Effector memory CD8-positive, alpha-beta T cell (primary cell): ENCODE results near the gene HM13.
"Not testable (repeated sequence)": the region's sequence is repeated elsewhere in the genome, so short reads cannot be mapped to it uniquely, and the experiment has no call there.

Experiments
- ATAC-seq: fragments of 150-1000 bp; cut with Tn5 transposase; replicated peaks from 2 replicates; pipeline ENCODE4 v1.10.0; 2021; ENCODE audit warnings: mild to moderate bottlenecking, moderate library complexity
- DNase-seq, 3 experiments: peaks; one replicate each; pipeline ENCODE4 v3.0.0; 2021
- H3K27ac Mint-ChIP-seq, 2 donors: one replicate each; pipeline ENCODE4 v1.8.0; 2022; ENCODE audit warnings: mild to moderate bottlenecking in 2 of 2, mixed read lengths in 2 of 2, moderate library complexity in 2 of 2
- H3K27me3 Mint-ChIP-seq, 2 donors: one replicate each; pipeline ENCODE4 v1.8.0; 2022; ENCODE audit warnings: mixed read lengths in 2 of 2
- H3K36me3 Mint-ChIP-seq: one replicate; pipeline ENCODE4 v1.8.0; 2022; ENCODE audit warnings: mild to moderate bottlenecking, moderate library complexity, mixed read lengths; ENCODE audit not compliant: insufficient read depth
- H3K4me1 Mint-ChIP-seq, 2 donors: one replicate each; pipeline ENCODE4 v1.8.0; 2022; ENCODE audit warnings: low read depth in 2 of 2, mixed read lengths in 2 of 2
- H3K4me3 Mint-ChIP-seq, 2 donors: one replicate each; pipeline ENCODE4 v1.8.0; 2022; ENCODE audit warnings: mild to moderate bottlenecking in 2 of 2, mixed read lengths in 2 of 2, moderate library complexity in 2 of 2
- H3K9me3 Mint-ChIP-seq, 2 donors: one replicate each; pipeline ENCODE4 v1.8.0; 2022; ENCODE audit warnings: mixed read lengths in 2 of 2

Gene HM13

DNA sequence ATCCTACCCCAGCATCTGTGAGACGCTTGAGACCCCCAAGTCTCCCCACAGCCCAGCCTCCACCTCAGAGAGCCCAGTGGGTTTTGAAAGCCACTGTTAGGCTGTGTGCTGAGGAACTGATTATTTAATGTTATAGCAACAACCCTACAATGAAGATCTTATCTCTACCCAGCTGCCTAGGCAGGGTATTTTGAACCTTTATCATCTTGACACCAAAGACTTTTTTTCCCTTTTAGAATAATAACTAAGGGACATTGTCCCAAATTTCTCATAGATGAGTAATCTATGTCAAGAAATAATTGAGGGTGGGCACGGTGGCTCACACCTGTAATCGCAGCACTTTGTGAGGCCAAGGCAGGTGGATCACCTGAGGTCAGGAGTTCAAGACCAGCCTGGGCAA is 26.2 kb downstream of the HM13 start:
- H3K4me3 Mint-ChIP-seq, result no peak overlapping the region
- no peak for DNase-seq
- no peak for ATAC-seq
- H3K9me3 Mint-ChIP-seq, result no peaks in the 10 kb centered on the region
- H3K36me3 Mint-ChIP-seq, result peaks cover 42% of the 10 kb centered on the region
- no peaks in the 10 kb centered on the region for H3K27me3 Mint-ChIP-seq
- peaks cover 17 to 22% of the 10 kb centered on the region in 2 donors for H3K4me1 Mint-ChIP-seq
- H3K27ac Mint-ChIP-seq, result no peak overlapping the region

DNA sequence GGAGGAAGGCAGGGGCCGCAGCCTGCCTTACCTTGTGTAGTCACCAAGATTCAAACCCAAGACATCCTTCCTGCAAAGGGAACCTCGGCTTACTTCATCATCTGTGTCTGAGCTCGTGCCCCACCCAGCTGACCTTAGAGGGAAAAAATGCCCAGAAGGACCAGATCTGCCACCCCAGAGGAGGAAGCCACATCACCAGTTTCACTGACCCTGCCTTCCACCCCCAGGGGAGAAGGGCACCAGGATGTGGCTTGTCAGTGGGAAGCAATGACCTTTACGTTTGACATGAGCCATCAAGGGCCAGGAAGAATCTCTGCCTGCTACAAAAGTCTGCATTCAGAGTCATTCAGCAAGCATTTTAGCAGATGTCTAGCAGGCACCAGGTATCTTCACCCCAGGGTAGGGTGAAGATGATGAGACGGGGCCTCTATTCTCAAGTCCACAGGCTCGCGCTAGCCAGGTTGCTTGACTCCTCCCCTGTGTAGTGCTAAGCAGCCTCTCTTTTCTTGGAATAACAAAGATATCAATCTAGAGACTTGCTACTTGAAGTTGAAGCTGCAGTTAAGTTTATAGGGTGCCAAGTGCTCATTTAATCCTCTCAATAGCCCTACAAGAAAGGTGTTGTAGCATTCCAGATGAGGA is 28.1 kb downstream of the HM13 start:
- H3K4me1 Mint-ChIP-seq, result peaks cover 8 to 17% of the 10 kb centered on the region in 2 donors
- H3K4me3 Mint-ChIP-seq, result no peak overlapping the region
- H3K36me3 Mint-ChIP-seq, result peaks cover 50% of the 10 kb centered on the region
- H3K27me3 Mint-ChIP-seq, result no peaks in the 10 kb centered on the region
- no peak for DNase-seq
- ATAC-seq, result no peak
- H3K9me3 Mint-ChIP-seq, result no peaks in the 10 kb centered on the region
- H3K27ac Mint-ChIP-seq, result peak overlapping the region; percentile 49 to 87

DNA sequence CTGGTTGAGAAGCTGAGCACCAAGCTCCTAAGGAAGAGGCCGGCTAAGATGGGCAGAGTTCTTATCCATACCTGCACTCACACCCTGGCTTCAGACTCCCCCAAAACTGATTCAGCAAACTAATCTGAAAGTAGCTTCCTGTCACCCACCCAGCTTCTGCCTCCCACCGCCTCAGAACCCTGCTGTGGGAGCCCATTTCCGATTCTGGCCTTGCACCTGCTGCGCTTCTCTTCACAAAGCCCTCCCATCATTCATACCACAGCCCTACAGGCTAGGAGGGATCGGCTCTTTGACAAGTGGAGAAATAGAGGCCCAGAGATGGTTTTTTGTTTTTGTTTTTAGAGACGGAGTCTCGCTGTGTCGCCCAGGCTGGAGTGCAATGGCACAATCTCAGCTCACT is 28.7 kb downstream of the HM13 start:
- peaks cover 7 to 12% of the 10 kb centered on the region in 2 donors for H3K4me1 Mint-ChIP-seq
- no peak overlapping the region for H3K4me3 Mint-ChIP-seq

DNA sequence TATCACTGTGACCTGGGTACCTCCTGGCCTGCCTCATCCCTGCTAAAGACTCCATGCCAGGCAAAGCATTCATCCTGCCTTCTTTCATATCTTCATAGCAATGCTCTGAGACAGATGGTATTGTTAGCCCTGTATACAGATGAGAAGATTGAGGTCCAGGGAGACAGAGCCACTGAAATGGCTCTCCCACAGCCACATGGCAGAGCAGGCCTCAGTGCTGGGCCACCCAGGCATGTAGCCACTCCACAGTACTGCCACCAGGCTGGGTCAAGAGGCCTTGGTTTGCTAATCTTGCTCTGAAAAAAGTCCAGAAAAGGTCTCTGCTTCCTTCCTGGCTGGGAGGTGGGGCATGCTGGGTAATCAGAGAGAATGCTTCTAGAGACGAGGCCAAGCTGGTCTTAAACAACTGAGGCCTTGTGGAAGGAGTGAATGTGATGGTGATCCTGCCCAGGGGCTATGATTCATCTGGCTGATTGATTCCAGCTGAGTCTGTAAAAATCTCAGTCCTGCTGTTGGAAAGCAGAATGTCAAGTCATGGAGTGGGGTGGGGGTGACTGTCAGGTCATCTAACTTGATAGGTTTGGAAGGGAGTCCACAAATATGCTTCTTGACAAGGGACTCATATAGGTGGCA is 29.8 kb downstream of the HM13 start:
- peaks cover 13 to 16% of the 10 kb centered on the region in 2 donors for H3K4me1 Mint-ChIP-seq
- H3K9me3 Mint-ChIP-seq, result no peaks in the 10 kb centered on the region
- H3K27ac Mint-ChIP-seq, result peak overlapping the region in 1 of 2 donors; percentile 45
- ATAC-seq, result no peak
- no peak for DNase-seq
- peaks cover 53% of the 10 kb centered on the region for H3K36me3 Mint-ChIP-seq
- no peaks in the 10 kb centered on the region for H3K27me3 Mint-ChIP-seq
- H3K4me3 Mint-ChIP-seq, result no peak overlapping the region

More for the DNA sequence above, 28.7 kb downstream of the HM13 start:
- peaks cover 54% of the 10 kb centered on the region for H3K36me3 Mint-ChIP-seq
- ATAC-seq (no peak), DNase-seq (no peak)
- no peaks in the 10 kb centered on the region for H3K9me3 Mint-ChIP-seq
- H3K27me3 Mint-ChIP-seq, result no peaks in the 10 kb centered on the region
- peak overlapping the region in 1 of 2 donors; percentile 87 for H3K27ac Mint-ChIP-seq

GRCh38 chr20:31544600-31544999 is 30.4 kb downstream of the HM13 start:
- Mint-ChIP-seq H3K27ac (peak overlapping the region in 1 of 2 donors; percentile 45), H3K9me3 (no peaks in the 10 kb centered on the region), H3K36me3 (peaks cover 51% of the 10 kb centered on the region), H3K4me1 (peaks cover 13 to 15% of the 10 kb centered on the region in 2 donors), H3K4me3 (no peak overlapping the region), H3K27me3 (no peaks in the 10 kb centered on the region)
- DNase-seq (no peak), ATAC-seq (no peak)

- peaks cover 13 to 17% of the 10 kb centered on the region in 2 donors for H3K4me1 Mint-ChIP-seq
- ATAC-seq, DNase-seq, H3K27me3 Mint-ChIP-seq, H3K4me3 Mint-ChIP-seq, H3K9me3 Mint-ChIP-seq: not testable (repeated sequence)
- peaks cover 54% of the 10 kb centered on the region for H3K36me3 Mint-ChIP-seq
- peak overlapping the region; percentile 4 to 97 for H3K27ac Mint-ChIP-seq
Observed at GRCh38 chr20:31545621-31546040, 31.4 kb downstream of the HM13 start.

DNA sequence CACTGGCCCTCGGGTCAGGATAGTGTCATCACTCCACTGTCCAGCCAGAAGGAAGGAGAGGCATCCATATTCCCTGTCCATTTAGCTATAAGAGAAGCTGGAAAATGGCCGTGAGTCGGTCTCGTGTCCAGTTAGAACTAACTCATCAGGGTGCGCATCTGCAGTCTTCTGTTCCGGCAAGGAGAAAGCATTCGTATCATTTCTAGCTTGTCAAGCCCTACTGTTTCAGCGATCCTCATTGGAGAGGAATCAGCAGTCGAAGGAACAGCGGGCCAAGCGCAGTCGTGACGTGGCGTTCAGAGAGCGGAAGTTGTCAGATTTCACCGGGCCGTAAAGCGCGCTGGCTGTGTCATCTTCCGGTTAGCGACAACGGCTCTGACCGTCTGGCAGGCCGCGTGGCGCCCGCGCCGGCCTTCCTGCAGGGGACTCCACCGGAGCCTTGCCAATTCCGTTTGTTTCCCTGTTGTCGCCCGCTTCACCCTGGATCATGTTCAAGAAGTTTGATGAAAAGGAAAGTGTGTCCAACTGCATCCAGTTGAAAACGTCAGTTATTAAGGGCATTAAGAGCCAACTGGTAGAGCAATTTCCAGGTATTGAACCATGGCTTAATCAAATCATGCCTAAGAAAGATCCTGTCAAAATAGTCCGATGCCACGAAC is 32.9 kb downstream of the HM13 start:
- peak overlapping the region; percentile 78 to 89 for H3K4me3 Mint-ChIP-seq
- peaks cover 61% of the 10 kb centered on the region for H3K36me3 Mint-ChIP-seq
- peak; percentile 91 for ATAC-seq
- H3K9me3 Mint-ChIP-seq, result no peaks in the 10 kb centered on the region
- peaks cover 13 to 17% of the 10 kb centered on the region in 2 donors for H3K4me1 Mint-ChIP-seq
- H3K27me3 Mint-ChIP-seq, result no peaks in the 10 kb centered on the region
- H3K27ac Mint-ChIP-seq, result peak overlapping the region; percentile 96 to 97
- DNase-seq, result peak; percentile 70 to 77 (median 75)

DNA sequence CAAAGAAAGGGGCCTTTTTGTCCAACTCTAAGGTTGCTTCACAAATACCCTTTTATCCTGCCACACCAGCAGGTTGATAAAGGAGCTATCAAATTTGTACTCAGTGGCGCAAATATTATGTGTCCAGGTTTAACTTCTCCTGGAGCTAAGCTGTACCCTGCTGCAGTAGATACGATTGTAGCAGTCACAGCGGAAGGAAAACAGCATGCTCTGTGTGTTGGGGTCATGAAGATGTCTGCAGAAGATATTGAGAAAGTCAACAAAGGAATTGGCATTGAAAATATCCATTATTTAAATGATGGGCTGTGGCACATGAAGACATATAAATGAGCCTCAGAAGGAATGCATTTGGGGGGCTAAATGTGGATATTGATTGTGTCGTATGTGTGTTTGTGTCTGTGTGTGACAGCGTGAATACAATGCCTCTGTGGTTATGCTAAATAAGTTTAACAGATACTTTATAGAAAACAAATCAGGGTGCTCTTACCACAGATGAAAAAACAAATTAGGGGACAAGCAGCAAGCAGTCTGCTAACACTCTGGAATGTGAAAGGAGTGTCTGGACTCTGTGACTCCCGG is 33.6 kb downstream of the HM13 start:
- H3K27me3 Mint-ChIP-seq, result no peaks in the 10 kb centered on the region
- peak overlapping the region; percentile 96 to 97 for H3K27ac Mint-ChIP-seq
- no peaks in the 10 kb centered on the region for H3K9me3 Mint-ChIP-seq
- H3K36me3 Mint-ChIP-seq, result peaks cover 58% of the 10 kb centered on the region
- peaks cover 13 to 17% of the 10 kb centered on the region in 2 donors for H3K4me1 Mint-ChIP-seq
- peak overlapping the region; percentile 78 to 89 for H3K4me3 Mint-ChIP-seq
- ATAC-seq (no peak), DNase-seq (no peak)

GRCh38 chr20:31548820-31549512 is 34.7 kb downstream of the HM13 start:
- H3K9me3 Mint-ChIP-seq, result no peaks in the 10 kb centered on the region
- no peak for DNase-seq
- peaks cover 59% of the 10 kb centered on the region for H3K36me3 Mint-ChIP-seq
- peak overlapping the region; percentile 96 to 97 for H3K27ac Mint-ChIP-seq
- ATAC-seq, result no peak
- H3K27me3 Mint-ChIP-seq, result no peaks in the 10 kb centered on the region
- peaks cover 13 to 17% of the 10 kb centered on the region in 2 donors for H3K4me1 Mint-ChIP-seq
- peak overlapping the region in 1 of 2 donors; percentile 89 for H3K4me3 Mint-ChIP-seq

DNA sequence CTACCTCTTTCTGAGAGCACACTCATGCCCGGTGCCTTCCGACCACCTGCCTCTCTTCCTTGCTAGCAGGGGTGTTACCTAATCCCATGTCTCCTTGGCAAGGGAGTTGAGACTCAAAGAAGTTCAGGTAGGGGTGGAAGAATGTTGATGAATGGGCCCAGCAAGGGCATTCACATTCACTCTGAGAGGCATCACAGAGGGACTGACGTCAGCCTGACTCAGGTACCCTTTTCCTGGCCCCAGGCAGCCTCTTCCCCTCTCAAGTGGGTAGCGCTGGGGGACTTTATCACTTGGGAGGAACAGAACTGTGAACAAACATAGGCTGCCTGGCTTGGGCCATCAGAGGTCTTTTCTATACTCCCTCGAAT is 35.3 kb downstream of the HM13 start:
- ATAC-seq (no peak), DNase-seq (no peak)
- peak overlapping the region in 1 of 2 donors; percentile 23 for H3K27ac Mint-ChIP-seq
- peaks cover 63% of the 10 kb centered on the region for H3K36me3 Mint-ChIP-seq
- no peaks in the 10 kb centered on the region for H3K9me3 Mint-ChIP-seq
- H3K27me3 Mint-ChIP-seq, result no peaks in the 10 kb centered on the region
- peaks cover 13 to 17% of the 10 kb centered on the region in 2 donors for H3K4me1 Mint-ChIP-seq
- H3K4me3 Mint-ChIP-seq, result no peak overlapping the region

- H3K4me3 Mint-ChIP-seq, result peak overlapping the region in 1 of 2 donors; percentile 3
- no peaks in the 10 kb centered on the region for H3K27me3 Mint-ChIP-seq
- peaks cover 64% of the 10 kb centered on the region for H3K36me3 Mint-ChIP-seq
- H3K4me1 Mint-ChIP-seq, result peaks cover 13 to 17% of the 10 kb centered on the region in 2 donors
- H3K9me3 Mint-ChIP-seq, result no peaks in the 10 kb centered on the region
- peak overlapping the region; percentile 16 to 23 for H3K27ac Mint-ChIP-seq
- DNase-seq (no peak), ATAC-seq (no peak)
Observed at GRCh38 chr20:31550099-31550498, 35.9 kb downstream of the HM13 start.

DNA sequence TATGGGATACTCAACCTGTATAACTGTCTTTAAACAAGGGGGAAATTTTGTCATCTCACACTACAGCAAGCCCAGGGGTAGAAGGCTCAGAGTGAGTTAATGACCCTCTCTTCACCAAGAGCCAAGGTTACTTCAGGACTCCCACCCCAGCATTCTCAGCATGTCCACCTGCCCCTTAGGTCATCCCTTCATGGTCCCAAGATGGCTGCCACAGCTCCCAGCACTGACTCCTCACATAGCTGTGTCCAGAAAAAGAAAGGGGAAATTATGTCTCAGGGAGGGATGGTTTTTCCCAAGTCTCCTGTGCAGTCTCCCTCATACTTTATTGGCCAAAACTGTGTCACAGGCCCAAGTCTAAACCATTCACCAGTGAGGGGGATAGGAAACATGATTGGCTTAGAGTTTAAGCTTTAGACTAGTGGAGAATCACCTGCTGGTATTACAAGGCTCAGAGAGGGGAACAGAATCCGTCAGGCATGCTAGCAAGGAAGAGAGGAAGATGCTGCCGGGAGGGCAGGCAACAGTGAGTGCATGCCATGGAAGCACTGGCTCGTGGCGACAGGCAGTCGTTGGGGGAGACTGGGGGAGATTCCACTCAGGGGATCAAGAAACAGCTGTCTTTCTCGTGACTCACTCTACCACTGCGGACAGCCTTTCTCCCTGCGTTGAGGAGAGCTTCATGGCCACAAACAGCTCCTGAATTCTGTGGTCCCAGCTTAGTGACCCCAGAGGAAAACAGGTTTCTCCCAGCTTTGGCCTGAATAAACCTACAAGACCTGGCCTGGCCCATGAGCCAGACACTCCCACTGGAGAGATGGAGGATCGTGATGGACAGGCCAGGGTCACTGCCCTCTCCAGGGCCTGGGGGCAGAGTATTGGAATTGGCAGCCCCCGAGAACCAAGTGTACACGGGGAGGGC is 37.2 kb downstream of the HM13 start:
- no peak overlapping the region for H3K4me3 Mint-ChIP-seq
- DNase-seq, result no peak
- H3K36me3 Mint-ChIP-seq, result peaks cover 58% of the 10 kb centered on the region
- peaks cover 13 to 17% of the 10 kb centered on the region in 2 donors for H3K4me1 Mint-ChIP-seq
- no peaks in the 10 kb centered on the region for H3K27me3 Mint-ChIP-seq
- no peak for ATAC-seq
- no peaks in the 10 kb centered on the region for H3K9me3 Mint-ChIP-seq
- no peak overlapping the region for H3K27ac Mint-ChIP-seq
